Inflammatory macrophage treated with lipopolysaccharide for 1 hour (primary cell): ENCODE results near the gene RYR3.

Experiments used
- DNase-seq, 2 donors: peaks; one replicate each; pipeline ENCODE4 v3.0.0-alpha.2; 2020 to 2022

Gene RYR3

DNA sequence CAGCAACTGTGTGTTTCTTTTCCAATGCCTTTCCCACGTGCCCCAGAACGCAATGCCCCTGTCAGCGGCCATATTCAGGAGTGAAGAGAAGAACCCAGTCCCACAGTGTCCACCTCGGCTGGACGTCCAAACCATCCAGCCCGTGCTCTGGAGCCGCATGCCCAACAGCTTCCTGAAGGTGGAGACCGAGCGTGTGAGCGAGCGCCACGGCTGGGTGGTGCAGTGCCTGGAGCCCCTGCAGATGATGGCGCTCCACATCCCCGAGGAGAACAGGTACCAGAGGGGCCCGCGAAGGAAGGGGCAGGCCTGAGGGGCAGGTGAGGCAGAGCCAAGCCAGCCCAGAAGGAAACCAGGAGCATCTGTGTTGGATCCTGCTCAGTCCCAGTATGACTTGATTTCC, 349.4 kb downstream of the RYR3 start:
- no peak for DNase-seq

DNA sequence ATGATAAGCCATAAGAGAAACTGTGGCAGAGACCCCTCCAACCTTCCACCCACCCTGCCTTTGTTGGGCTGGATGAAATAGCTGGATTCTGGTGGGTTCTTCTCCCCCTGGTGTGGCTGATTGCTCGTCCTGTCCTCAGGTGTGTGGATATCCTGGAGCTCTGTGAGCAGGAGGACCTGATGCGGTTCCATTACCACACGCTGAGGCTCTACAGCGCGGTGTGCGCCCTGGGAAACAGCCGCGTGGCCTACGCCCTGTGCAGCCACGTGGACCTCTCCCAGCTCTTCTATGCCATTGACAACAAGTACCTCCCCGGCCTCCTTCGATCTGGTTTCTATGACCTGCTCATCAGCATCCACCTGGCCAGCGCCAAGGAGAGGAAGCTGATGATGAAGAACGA, 351.2 kb downstream of the RYR3 start:
- no peak for DNase-seq

- DNase-seq: no peak
Observed at GRCh38 chr15:33664947-33665346, 354.2 kb downstream of the RYR3 start.

- DNase-seq: no peak
Observed at GRCh38 chr15:33670567-33670966, 359.8 kb downstream of the RYR3 start.

- DNase-seq: no peak
Observed at GRCh38 chr15:33671456-33671855, 360.7 kb downstream of the RYR3 start.

- peak; percentile 15 to 31 for DNase-seq
Observed at GRCh38 chr15:33675246-33675645, 364.5 kb downstream of the RYR3 start.

- no peak for DNase-seq
Observed at GRCh38 chr15:33677238-33677830, 366.6 kb downstream of the RYR3 start.

- no peak for DNase-seq
Observed at GRCh38 chr15:33678176-33678575, 367.4 kb downstream of the RYR3 start.

DNA sequence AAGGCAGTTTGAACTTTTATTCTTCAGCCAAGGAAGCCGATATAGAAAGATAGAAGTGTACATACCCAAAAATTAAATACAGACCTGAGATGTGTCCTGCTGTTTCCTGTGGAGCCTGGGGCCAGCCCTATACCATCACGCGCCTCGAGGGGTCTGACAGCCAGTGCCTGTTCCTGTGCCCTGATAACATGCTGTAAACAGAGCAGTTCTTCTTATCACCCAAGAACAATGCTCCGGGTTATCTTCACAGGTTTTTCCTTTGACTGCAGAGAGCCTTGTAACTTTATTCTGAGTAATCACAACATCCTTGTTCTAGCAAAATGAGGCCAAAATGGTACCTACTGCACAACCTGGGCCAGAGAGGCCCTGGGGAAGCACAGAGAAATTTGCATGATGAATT, 367.8 kb downstream of the RYR3 start:
- no peak for DNase-seq

- DNase-seq: no peak
Observed at GRCh38 chr15:33679061-33679460, 368.3 kb downstream of the RYR3 start.

GRCh38 chr15:33680336-33680735, 369.6 kb downstream of the RYR3 start:
- no peak for DNase-seq

DNA sequence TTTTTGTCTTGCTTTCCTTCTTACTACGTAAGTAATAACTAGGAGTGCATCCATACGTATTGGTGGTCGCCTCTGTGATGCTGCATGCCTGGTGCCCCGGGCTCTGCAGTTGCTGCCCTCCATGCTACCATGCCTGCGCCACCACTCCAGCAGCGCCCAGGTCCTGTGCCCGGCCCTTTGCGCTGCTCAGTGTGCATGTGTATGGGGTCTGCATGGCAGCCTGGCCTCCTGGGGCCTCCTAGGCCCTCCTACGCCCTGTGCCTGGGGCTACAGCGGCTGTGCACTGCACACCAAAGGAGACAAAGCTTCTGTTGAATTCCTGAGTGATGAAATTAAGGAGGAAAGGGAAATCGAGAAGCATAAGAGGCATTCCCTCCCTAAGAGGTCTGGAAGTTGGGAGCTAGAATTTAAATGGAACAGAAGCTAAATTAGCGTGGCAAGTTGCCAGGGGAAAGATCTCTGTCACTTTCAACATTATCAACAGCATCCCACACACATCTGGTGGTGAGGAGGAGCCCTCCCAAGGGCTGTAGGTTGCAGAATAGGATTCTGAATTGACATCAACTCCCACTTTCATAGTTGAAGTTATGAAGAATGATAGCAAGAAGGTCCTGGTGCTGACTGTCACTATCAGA, 382.5 kb downstream of the RYR3 start:
- DNase-seq: no peak

DNA sequence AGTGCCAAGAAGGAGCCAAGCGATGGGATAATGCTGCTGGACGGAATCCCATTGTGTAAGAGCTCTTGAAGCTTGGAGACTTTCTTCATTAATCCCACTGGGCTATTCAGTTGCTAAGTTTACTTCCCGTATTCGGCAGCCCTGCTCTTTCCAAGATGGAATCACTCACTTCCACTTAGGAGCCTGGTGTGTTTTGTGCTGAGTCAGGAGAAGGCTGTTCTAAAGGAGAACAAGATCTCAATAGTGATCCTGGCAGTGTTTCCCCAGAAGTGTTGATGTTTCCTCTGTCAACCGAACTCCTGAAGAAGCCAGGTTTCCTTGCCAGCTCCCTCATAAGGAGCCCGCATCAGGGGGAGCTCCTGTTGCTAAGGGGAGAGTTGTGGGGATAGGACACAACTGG, 387.4 kb downstream of the RYR3 start:
- no peak for DNase-seq

DNA sequence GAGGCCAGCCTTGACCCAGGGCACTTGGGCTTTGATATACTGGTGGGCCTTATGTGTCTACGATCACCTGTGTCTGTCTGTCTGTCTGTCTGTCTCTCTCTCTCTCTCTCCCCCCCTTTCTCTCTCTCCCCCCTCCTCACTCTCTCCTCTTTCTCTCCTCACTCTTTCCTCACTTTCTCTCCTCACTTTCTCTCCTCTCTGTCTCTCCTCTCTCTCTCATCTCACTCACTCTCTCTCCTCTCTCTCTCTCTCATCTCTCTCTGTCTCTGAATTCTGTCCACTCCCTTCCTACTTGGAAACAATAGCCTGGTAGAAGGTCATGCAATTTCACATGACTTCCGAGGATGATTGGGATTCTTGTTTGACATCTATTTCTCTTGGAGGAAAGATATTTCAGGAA, 388.4 kb downstream of the RYR3 start:
- no peak for DNase-seq

GRCh38 chr15:33699691-33700447, 389.1 kb downstream of the RYR3 start:
- DNase-seq: no peak

DNA sequence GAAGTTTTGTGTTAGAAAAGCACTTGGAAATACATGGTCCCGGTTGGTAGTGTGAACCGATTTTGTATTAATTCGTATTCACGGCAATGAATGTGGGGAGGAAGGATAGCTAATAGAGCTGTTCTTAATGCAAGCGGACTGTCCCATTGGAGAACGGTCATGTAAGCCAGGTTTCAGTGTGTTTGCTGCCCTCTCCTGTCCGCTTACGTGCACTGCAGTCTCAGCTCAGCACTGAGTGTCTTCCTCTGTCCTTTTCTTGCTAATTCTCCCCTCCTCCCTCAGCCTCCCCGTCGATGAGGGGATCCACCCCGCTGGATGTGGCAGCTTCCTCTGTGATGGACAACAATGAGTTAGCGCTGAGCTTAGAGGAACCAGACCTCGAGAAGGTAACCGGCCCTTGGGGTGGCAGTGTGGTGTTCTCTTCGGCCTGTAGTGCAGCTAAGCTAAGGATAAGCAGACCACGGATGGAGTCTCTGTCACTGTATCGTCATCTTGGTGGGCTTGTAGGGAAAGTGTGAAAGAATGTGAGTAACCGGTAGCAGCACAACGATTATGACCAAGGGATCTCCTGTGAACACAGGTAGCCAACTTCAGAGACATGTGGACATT, 390.0 kb downstream of the RYR3 start:
- DNase-seq: peak; percentile 37 to 85

- no peak for DNase-seq
Observed at GRCh38 chr15:33701304-33701696, 390.5 kb downstream of the RYR3 start.

- DNase-seq: no peak
Observed at GRCh38 chr15:33706173-33706572, 395.4 kb downstream of the RYR3 start.

- no peak for DNase-seq
Observed at GRCh38 chr15:33710748-33711147, 400.0 kb downstream of the RYR3 start.

DNA sequence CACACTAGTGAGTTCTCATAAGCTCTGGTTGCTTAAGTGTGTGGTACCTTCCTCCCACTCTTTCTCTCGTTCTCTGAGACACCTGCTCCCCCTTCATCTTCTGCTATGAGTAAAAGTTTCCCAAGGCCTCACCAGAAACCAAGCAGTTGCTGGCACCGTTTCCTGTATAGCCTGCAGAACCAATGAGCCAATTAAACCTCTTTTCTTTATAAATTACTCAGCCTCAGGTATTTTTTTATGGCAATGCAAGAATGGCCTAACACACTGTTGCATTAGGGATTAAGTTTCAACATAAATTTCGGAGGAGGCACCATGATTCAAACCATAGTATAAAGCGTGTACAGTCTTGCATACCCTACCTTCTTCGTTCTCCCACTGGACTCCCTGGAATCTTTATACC, 405.3 kb downstream of the RYR3 start:
- DNase-seq: no peak

DNA sequence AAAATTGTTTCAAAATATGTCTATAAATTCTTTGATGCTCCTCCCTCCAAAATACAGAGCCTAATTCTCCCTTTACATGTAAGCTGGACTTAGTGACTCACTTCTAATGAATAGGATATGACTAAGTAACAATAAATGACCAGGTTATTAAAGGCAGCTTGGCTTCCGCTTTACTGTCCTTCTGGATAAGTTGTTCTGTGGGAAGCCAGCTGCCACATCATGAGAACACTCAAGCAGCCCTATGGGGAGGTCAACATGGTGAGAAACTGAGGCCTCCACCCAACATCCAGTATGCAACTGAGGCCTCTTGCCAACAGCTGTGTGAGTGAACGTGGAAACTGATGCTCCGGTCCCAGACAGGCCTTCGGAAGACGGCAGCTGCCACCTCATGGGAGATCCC, 410.2 kb downstream of the RYR3 start:
- DNase-seq: peak; percentile 7

GRCh38 chr15:33722005-33722672, 411.4 kb downstream of the RYR3 start:
- peak; percentile 76 for DNase-seq

DNA sequence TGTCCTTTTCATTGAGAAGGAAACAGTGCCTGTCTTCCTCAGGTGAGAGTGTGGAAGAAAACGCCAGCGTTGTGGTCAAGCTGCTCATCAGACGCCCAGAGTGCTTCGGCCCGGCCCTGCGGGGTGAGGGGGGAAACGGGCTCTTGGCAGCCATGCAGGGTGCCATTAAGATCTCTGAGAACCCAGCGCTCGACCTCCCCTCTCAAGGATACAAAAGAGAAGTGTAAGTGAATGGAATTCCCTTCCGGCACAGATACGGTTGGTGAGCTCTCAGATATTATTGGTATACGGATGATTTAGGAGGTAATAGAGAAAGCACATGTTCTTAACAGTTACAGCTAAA, 411.9 kb downstream of the RYR3 start:
- no peak for DNase-seq
